NK-92 treated with Interleukin-12 subunit alpha and Interleukin-12 subunit beta, amount 100 ng/mL, for 24 hours (cell line): Measurements from ENCODE around the gene SMIM14.
"Not testable (repeated sequence)": the region's sequence is repeated elsewhere in the genome, so short reads cannot be mapped to it uniquely, and the experiment has no call there.

Experiments used
- DNase-seq: peaks from one replicate; lab custom pipeline; 2025; lab: John Stamatoyannopoulos, UW

Gene SMIM14

GRCh38 chr4:39642885-39643552 lies 4.4 kb upstream of the SMIM14 start:
- DNase-seq, result no peak

- no peak for DNase-seq
Measured at GRCh38 chr4:39641451-39641850, 2.8 kb upstream of the SMIM14 start.

- no peak for DNase-seq
Measured at GRCh38 chr4:39637586-39638353, 895 bp downstream of the SMIM14 start.

- no peak for DNase-seq
Measured at GRCh38 chr4:39637221-39637585, 1.5 kb downstream of the SMIM14 start.

- no peak for DNase-seq
Measured at GRCh38 chr4:39636531-39637184, 2.0 kb downstream of the SMIM14 start.

GRCh38 chr4:39635023-39635422 lies 3.6 kb downstream of the SMIM14 start:
- no peak for DNase-seq

- DNase-seq, result no peak
Measured at GRCh38 chr4:39631700-39632079, 7.0 kb downstream of the SMIM14 start.

- no peak for DNase-seq
Measured at GRCh38 chr4:39627413-39627812, 11.3 kb downstream of the SMIM14 start.

GRCh38 chr4:39626913-39627312 lies 11.8 kb downstream of the SMIM14 start:
- no peak for DNase-seq

GRCh38 chr4:39626261-39626660 lies 12.4 kb downstream of the SMIM14 start:
- DNase-seq, result no peak

GRCh38 chr4:39621582-39621981 lies 17.1 kb downstream of the SMIM14 start:
- no peak for DNase-seq

- no peak for DNase-seq
Measured at GRCh38 chr4:39620551-39621313, 17.9 kb downstream of the SMIM14 start.

GRCh38 chr4:39617534-39617933 lies 21.1 kb downstream of the SMIM14 start:
- DNase-seq, result no peak

- DNase-seq, result no peak
Measured at GRCh38 chr4:39616651-39617050, 22.0 kb downstream of the SMIM14 start.

GRCh38 chr4:39616112-39616511 lies 22.6 kb downstream of the SMIM14 start:
- DNase-seq, result not testable (repeated sequence)

- DNase-seq, result no peak
Measured at GRCh38 chr4:39614487-39615162, 24.0 kb downstream of the SMIM14 start.

GRCh38 chr4:39613093-39613656 lies 25.5 kb downstream of the SMIM14 start:
- DNase-seq, result no peak

- no peak for DNase-seq
Measured at GRCh38 chr4:39609454-39609931, 29.2 kb downstream of the SMIM14 start.

- DNase-seq, result no peak
Measured at GRCh38 chr4:39608451-39608850, 30.2 kb downstream of the SMIM14 start.

- no peak for DNase-seq
Measured at GRCh38 chr4:39606747-39607146, 31.9 kb downstream of the SMIM14 start.

GRCh38 chr4:39597695-39598381 lies 40.8 kb downstream of the SMIM14 start:
- DNase-seq, result no peak
